Neural cell (in vitro differentiated cells): ENCODE measurements around the gene UNC45A.

Experiments used
- EZH2 ChIP-seq: fragments of 200-600, 300-800 bp; shearing (Covaris generic), sonication (generic); IDR thresholded peaks from 2 replicates; pipeline ENCODE4 v1.6.1; 2014; ENCODE audit warnings: antibody characterized with exemption, low read length, borderline replicate concordance, mild to moderate bottlenecking; ENCODE audit not compliant: insufficient read depth, poor library complexity, severe bottlenecking
- RAD21 ChIP-seq: fragments of 450-650 bp; conservative IDR thresholded peaks from 2 replicates; pipeline ENCODE4 v1.6.1; 2014; ENCODE audit warnings: antibody characterized with exemption, mild to moderate bottlenecking, moderate library complexity
- SMC3 ChIP-seq: fragments of 450-650 bp; conservative IDR thresholded peaks from 2 replicates; pipeline ENCODE4 v1.6.1; 2014; ENCODE audit warnings: antibody characterized with exemption, mild to moderate bottlenecking, moderate library complexity; ENCODE audit not compliant: poor library complexity
- TAF1 ChIP-seq: IDR thresholded peaks from 2 replicates; pipeline ENCODE4 v1.6.1; 2012; ENCODE audit warnings: low read depth
- TF ChIP-seq, protein P1 (sequence below): IDR thresholded peaks from 2 replicates; pipeline ENCODE4 v1.6.1; 2012; ENCODE audit warnings: borderline replicate concordance

DNA sequence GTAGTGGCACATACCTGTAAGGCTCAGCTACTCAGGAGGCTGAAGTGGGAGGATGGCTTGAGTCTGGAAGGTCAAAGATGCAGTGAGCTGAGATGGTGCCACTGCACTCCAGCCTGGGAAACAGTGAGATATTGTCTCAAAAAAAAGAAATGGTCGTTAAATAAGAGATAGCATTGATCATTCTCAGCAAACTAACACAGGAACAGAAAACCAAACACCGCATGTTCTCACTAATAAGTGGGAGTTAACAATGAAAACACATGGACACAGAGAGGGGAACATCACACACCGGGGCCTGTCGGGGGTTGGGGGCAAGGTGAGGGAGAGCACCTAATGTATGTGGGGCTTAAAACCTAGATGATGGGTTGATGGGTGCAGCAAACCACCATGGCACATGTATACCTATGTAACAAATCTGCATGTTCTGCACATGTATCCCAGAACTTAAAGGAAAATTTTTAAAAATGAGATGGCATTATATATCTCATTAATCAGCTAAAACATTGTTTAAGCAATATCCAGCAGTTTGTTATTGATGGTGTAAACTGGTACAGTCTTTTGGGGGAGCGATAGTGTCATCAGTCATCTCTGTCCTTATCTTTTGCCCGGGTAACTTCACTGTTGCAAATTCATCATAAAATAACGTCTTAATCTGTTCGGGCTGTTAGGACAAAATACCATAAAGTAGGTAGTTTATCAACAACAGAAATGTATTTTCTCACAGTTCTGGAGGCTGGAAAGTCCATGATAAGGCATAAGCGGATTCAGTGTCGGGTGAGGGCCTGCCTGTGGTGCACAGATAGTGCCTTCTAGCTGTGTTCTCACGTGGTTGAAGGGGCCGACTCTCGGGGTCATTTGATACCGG lies 33.7 kb upstream of the UNC45A start:
- TF ChIP-seq SMC3, result no peak
- TF ChIP-seq EZH2, result no peak
- no peak for TF ChIP-seq TAF1
- TF ChIP-seq, protein P1, sequence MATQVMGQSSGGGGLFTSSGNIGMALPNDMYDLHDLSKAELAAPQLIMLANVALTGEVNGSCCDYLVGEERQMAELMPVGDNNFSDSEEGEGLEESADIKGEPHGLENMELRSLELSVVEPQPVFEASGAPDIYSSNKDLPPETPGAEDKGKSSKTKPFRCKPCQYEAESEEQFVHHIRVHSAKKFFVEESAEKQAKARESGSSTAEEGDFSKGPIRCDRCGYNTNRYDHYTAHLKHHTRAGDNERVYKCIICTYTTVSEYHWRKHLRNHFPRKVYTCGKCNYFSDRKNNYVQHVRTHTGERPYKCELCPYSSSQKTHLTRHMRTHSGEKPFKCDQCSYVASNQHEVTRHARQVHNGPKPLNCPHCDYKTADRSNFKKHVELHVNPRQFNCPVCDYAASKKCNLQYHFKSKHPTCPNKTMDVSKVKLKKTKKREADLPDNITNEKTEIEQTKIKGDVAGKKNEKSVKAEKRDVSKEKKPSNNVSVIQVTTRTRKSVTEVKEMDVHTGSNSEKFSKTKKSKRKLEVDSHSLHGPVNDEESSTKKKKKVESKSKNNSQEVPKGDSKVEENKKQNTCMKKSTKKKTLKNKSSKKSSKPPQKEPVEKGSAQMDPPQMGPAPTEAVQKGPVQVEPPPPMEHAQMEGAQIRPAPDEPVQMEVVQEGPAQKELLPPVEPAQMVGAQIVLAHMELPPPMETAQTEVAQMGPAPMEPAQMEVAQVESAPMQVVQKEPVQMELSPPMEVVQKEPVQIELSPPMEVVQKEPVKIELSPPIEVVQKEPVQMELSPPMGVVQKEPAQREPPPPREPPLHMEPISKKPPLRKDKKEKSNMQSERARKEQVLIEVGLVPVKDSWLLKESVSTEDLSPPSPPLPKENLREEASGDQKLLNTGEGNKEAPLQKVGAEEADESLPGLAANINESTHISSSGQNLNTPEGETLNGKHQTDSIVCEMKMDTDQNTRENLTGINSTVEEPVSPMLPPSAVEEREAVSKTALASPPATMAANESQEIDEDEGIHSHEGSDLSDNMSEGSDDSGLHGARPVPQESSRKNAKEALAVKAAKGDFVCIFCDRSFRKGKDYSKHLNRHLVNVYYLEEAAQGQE, result no peak
- no peak for TF ChIP-seq RAD21
